GM12878 (cell line): ENCODE measurements around the gene APLP2. TPM values are rescaled to one million over a fixed set of nuclear protein-coding genes. Genes with fewer than 3 reads are reported as not detected.

Experiments used
- ATAC-seq: fragments of 200-7000 bp; cut with Tn5 transposase; 3 replicates; pipeline ENCODE4 v1.9.1; 2020; ENCODE audit warnings: mild to moderate bottlenecking, moderate library complexity
- BruUV-seq: library from RNA; stranded (reverse); fragments of 400-500 nt; replicated peaks from 2 replicates; lab custom pipeline; 2021; lab: Mats Ljungman, UMichigan
- CTCF ChIA-PET: fragments of 300-600 bp; sonication (Branson Sonifier 250); formaldehyde crosslinking; extraction: SDS; loops from one replicate; lab custom pipeline; 2021; ENCODE audit warnings: inconsistent platforms; lab: Yijun Ruan, JAX
- POLR2A ChIA-PET: fragments of 350-600 bp; formaldehyde crosslinking; extraction: SDS; loops from one replicate; lab custom pipeline; 2021; ENCODE audit warnings: inconsistent platforms; lab: Charles Lee
- RAD21 ChIA-PET: fragments of 300-600 bp; sonication (Branson Sonifier 250); formaldehyde crosslinking; loops from one replicate; lab custom pipeline; 2023; ENCODE audit warnings: antibody characterized with exemption; ENCODE audit not compliant: unreplicated experiment; lab: Charles Lee
- SMC1A ChIA-PET: fragments of 300-600 bp; sonication (Branson Sonifier 250); formaldehyde crosslinking; loops from one replicate; lab custom pipeline; 2023; ENCODE audit not compliant: unreplicated experiment, uncharacterized antibody; lab: Charles Lee
- DNase-seq: peaks from one replicate; pipeline ENCODE4 v3.0.0-alpha.2; 2011; ENCODE audit warnings: low read depth, low spot score
- FAIRE-seq: peaks from 3 replicates; lab custom pipeline; 2011; peaks lifted over from hg19 to GRCh38; lab: Jason Lieb, UNC
- H2AFZ ChIP-seq: 2 replicates; pipeline ENCODE4 v1.6.0; 2011; ENCODE audit warnings: low read depth, low read length, control low read depth; ENCODE audit not compliant: control insufficient read depth
- H3K27ac ChIP-seq: 2 replicates; pipeline ENCODE4 v1.5.1; 2011; ENCODE audit warnings: control low read depth; ENCODE audit not compliant: control insufficient read depth, insufficient read depth
- H3K27me3 ChIP-seq, 2 experiments: replicated peaks in 1 of 2; 2 replicates each; pipeline versions ENCODE4 v1.6.0 to v1.6.1; 2011; ENCODE audit warnings: low read length in 1 of 2; ENCODE audit not compliant: control insufficient read depth in 2 of 2, insufficient read depth in 2 of 2
- H3K36me3 ChIP-seq, 2 experiments: 2 replicates each; pipeline ENCODE4 v1.5.1; 2011; ENCODE audit warnings: low read length in 1 of 2; ENCODE audit not compliant: control insufficient read depth in 2 of 2, insufficient read depth in 2 of 2
- H3K4me1 ChIP-seq: 2 replicates; pipeline ENCODE4 v1.6.1; 2011; ENCODE audit warnings: mild to moderate bottlenecking, low read length, moderate library complexity, mixed read lengths; ENCODE audit not compliant: control insufficient read depth, insufficient read depth
- H3K4me2 ChIP-seq: 2 replicates; pipeline ENCODE4 v1.6.0; 2011; ENCODE audit warnings: control low read depth; ENCODE audit not compliant: control insufficient read depth, insufficient read depth
- H3K4me3 ChIP-seq: fragments of 200-600 bp; sonication (generic); 2 replicates; pipeline ENCODE4 v1.5.1; 2016
- H3K79me2 ChIP-seq: 2 replicates; pipeline ENCODE4 v1.6.0; 2011; ENCODE audit warnings: low read length; ENCODE audit not compliant: control insufficient read depth, insufficient read depth
- H3K9ac ChIP-seq: 2 replicates; pipeline ENCODE4 v1.8.0; 2011; ENCODE audit warnings: low read length, control low read depth, mixed read lengths; ENCODE audit not compliant: control insufficient read depth, insufficient read depth
- H3K9me3 ChIP-seq: replicated peaks from 3 replicates; pipeline ENCODE4 v1.5.1; 2011; ENCODE audit warnings: mild to moderate bottlenecking, low read length; ENCODE audit not compliant: control insufficient read depth, insufficient read depth
- H4K20me1 ChIP-seq: 2 replicates; pipeline ENCODE4 v1.6.0; 2011; ENCODE audit not compliant: control insufficient read depth, insufficient read depth
- CEBPB ChIP-seq, 2 experiments: fragments of 150-350 bp in 1 of 2; IDR thresholded peaks; 2 replicates each; pipeline ENCODE4 v1.6.1; 2012 to 2014; ENCODE audit warnings: low read depth in 2 of 2, low read length in 2 of 2, borderline replicate concordance in 1 of 2, inconsistent platforms in 1 of 2
- CHD4 ChIP-seq: fragments of 200-600 bp; sonication (generic); IDR thresholded peaks from 2 replicates; pipeline ENCODE4 v1.6.1; 2016; ENCODE audit warnings: mild to moderate bottlenecking
- CREM ChIP-seq: IDR thresholded peaks from 2 replicates; pipeline ENCODE4 v1.6.1; 2014; ENCODE audit warnings: antibody characterized with exemption, low read depth
- DPF2 ChIP-seq: fragments of 450-650 bp; IDR thresholded peaks from 2 replicates; pipeline ENCODE4 v1.6.1; 2017; ENCODE audit warnings: mild to moderate bottlenecking
- FOS ChIP-seq: IDR thresholded peaks from 3 replicates; pipeline ENCODE4 v1.6.1; 2011; ENCODE audit warnings: borderline replicate concordance; ENCODE audit not compliant: insufficient read length; ENCODE audit errors: extremely low read depth
- HDGF ChIP-seq: fragments of 450-650 bp; IDR thresholded peaks from 2 replicates; pipeline ENCODE4 v1.6.1; 2016; ENCODE audit warnings: antibody characterized with exemption
- KAT2A ChIP-seq: conservative IDR thresholded peaks from 2 replicates; pipeline ENCODE4 v1.6.1; 2011; ENCODE audit warnings: low read depth, low read length; ENCODE audit not compliant: control insufficient read depth
- NFYB ChIP-seq: IDR thresholded peaks from 2 replicates; pipeline ENCODE4 v1.6.1; 2011; ENCODE audit warnings: low read depth, mild to moderate bottlenecking, low read length, improper control_type of control experiment, moderate library complexity; ENCODE audit not compliant: insufficient read depth
- PAX8 ChIP-seq: fragments of 450-650 bp; IDR thresholded peaks from 2 replicates; pipeline ENCODE4 v1.6.1; 2017; ENCODE audit warnings: mild to moderate bottlenecking, moderate library complexity
- RCOR1 ChIP-seq: conservative IDR thresholded peaks from 2 replicates; pipeline ENCODE4 v1.6.1; 2012; ENCODE audit warnings: low read depth, low read length, improper control_type of control experiment
- RUNX3 ChIP-seq: IDR thresholded peaks from 2 replicates; pipeline ENCODE4 v1.6.1; 2012; ENCODE audit warnings: low read length, inconsistent platforms
- SIN3A ChIP-seq: IDR thresholded peaks from 2 replicates; pipeline ENCODE4 v1.6.1; 2012; ENCODE audit warnings: low read depth, low read length, improper control_type of control experiment
- SREBF1 ChIP-seq: IDR thresholded peaks from 2 replicates; pipeline ENCODE4 v1.6.1; 2012; ENCODE audit warnings: mild to moderate bottlenecking, low read length
- WGBS: methylation state at CpG from one replicate; pipeline ENCODE4 v1.1.6; 2016; ENCODE audit warnings: low lambda C conversion rate; ENCODE audit not compliant: insufficient replicate concordance, insufficient coverage; ENCODE audit errors: missing lambda C conversion rate; 5-methylcytosine and 5-hydroxymethylcytosine counted together
- in situ Hi-C: fragments of 300-500 bp; cut with MboI; formaldehyde crosslinking; loops from 9 replicates; pipeline ENCODE4 v1.14.3; 2018; ENCODE audit warnings: mixed read lengths
- intact Hi-C: fragments of 100-400 bp; cut with micrococcal nuclease; formaldehyde crosslinking; loops from one replicate; pipeline ENCODE4 v1.14.2; 2022; ENCODE audit not compliant: unreplicated experiment
- polyA plus RNA-seq, 11 experiments: library from polyadenylated mRNA; depleted of rRNA in 4 of 11; unstranded in 6 of 11; stranded (reverse) in 5 of 11; fragments of >200 nt; fragmentation: Nextera tagmentation in 4 of 11; fragmentation: Illumina TruSeq in 1 of 11; extraction: Ambion mirVana in 4 of 11; extraction: Trizol in 1 of 11; gene quantifications; 1 replicate in 1 of 11; 2 replicates in 10 of 11; pipeline versions ENCODE4 v1.2.1 to v1.2.3, GENCODE V29; 2011 to 2016; ENCODE audit warnings: inconsistent platforms in 2 of 11, missing spikeins in 2 of 11, low read depth in 1 of 11
- total RNA-seq, 4 experiments: library from RNA; depleted of rRNA in 3 of 4; stranded (reverse); fragments of >200 nt in 3 of 4; fragmentation: Illumina TruSeq in 1 of 4; extraction: Trizol in 1 of 4; gene quantifications; 2 replicates each; pipeline versions ENCODE4 v1.2.1 to v1.2.3, GENCODE V29; 2013 to 2021
- TF ChIP-seq, protein P1 (sequence below): fragments of 450-650 bp; IDR thresholded peaks from 2 replicates; pipeline ENCODE4 v1.6.1; 2017; ENCODE audit warnings: mild to moderate bottlenecking
- TF ChIP-seq, protein P2 (sequence below): IDR thresholded peaks from 2 replicates; pipeline ENCODE4 v1.6.1; 2011; ENCODE audit warnings: low read depth, low read length, improper control_type of control experiment, borderline replicate concordance

APLP2 gene
- total and polyA plus RNA-seq, 10 of the 15 experiments (the other 5 are each of a cell fraction or from before 2014, with no cell fraction given), result 2.3 to 38.8 (median 21.3) TPM

DNA sequence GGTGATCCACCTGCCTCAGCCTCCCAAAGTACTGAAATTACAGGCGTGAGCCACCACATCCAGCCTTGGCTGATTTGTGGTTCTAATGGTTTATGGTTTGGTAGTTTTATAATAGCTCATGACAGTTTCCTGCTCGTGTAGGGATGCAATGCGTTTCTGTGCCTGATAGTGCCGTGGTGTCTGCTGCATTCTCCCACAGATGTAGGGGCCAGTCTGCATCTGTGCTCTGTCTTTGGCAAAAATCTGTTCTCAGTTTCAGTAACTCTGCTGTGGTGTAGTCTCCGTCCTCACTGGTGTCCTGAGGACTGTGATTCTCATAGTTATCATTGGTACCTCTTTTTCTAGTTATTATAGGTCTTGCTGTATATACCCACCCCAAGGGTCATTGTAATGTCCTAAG lies 106.2 kb downstream of the APLP2 start:
- TF ChIP-seq CREM (no peak), SREBF1 (no peak), RUNX3 (peak; percentile 25; the same call in 1 of the 2 replicates)
- H2AFZ ChIP-seq, result no peak overlapping the region
- in situ Hi-C loops, result no loop called here
- ATAC-seq (peak; percentile 55), FAIRE-seq (no peak), DNase-seq (no peak)
- RAD21 ChIA-PET, result no interaction called here
- POLR2A ChIA-PET, result interaction anchor here (0.6 kb wide), 1 partner anchor 1647 kb away, joined by 5 read pairs; no protein-coding TSS in a partner anchor
- no peaks in the 10 kb centered on the region for H3K36me3 ChIP-seq
- intact Hi-C loops, result no loop called here
- H3K4me3 ChIP-seq, result no peak overlapping the region
- no peak overlapping the region for H3K9ac ChIP-seq
- H3K27me3 ChIP-seq, result no peaks in the 10 kb centered on the region
- H4K20me1 ChIP-seq, result no peaks in the 10 kb centered on the region
- no peak overlapping the region for H3K27ac ChIP-seq
- no peaks in the 10 kb centered on the region; the same call in 2 of the 3 replicates for H3K9me3 ChIP-seq
- SMC1A ChIA-PET, result interaction anchor here (0.8 to 1.5 kb wide), 2 partner anchors 10 to 26 kb away, joined by 3 read pairs; no protein-coding TSS in a partner anchor
- no peaks in the 10 kb centered on the region for H3K79me2 ChIP-seq
- no TSS peak for BruUV-seq
- 18% methylated on average over 5 of the region's 5 CpGs for WGBS
- CTCF ChIA-PET, result interaction anchor here (0.7 kb wide), 1 partner anchor 10 kb away, joined by 3 read pairs; no protein-coding TSS in a partner anchor
- no peak overlapping the region for H3K4me2 ChIP-seq
- peaks cover 25% of the 10 kb centered on the region for H3K4me1 ChIP-seq

DNA sequence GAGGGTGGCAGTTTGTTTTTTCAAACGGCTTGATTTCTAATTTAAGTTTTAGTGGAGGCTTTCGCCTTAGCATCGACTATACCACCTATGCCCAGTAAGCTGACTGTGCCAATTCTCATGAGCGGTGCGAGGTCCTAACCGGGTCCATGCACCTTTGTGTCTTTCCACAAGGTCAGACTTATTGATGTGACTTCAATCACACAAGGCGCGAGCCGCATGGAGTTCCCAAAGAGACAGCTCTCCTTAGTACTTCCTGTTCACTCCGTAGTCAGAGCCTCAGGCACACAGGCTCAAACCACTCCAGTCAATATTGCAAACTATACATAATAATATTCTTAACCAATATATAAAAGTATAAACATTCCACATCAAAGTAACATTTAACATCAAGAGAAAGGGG lies 108.1 kb downstream of the APLP2 start:
- 84% methylated on average over 10 of the region's 10 CpGs for WGBS
- H3K9me3 ChIP-seq, result no peaks in the 10 kb centered on the region; the same call in 2 of the 3 replicates
- H3K79me2 ChIP-seq, result no peaks in the 10 kb centered on the region
- no peak overlapping the region for H3K4me2 ChIP-seq
- no peak for FAIRE-seq
- BruUV-seq, result no TSS peak
- no peak overlapping the region for H2AFZ ChIP-seq
- ChIA-PET RAD21 (interaction anchor here (1.0 to 1.1 kb wide), 2 partner anchors 12 to 31 kb away, joined by 3 to 4 read pairs; no protein-coding TSS in a partner anchor), CTCF (interaction anchor here (1.7 to 2.0 kb wide), 2 partner anchors 10 to 26 kb away, joined by 4 to 6 read pairs; no protein-coding TSS in a partner anchor), POLR2A (interaction anchor here (1.0 to 1.5 kb wide), 4 partner anchors 12 to 27 kb away, joined by 3 to 7 read pairs (median 4); partner anchors contain the start of gene ST14), SMC1A (interaction anchor here (0.7 to 5.2 kb wide), 4 partner anchors 10 to 48 kb away, joined by 3 to 37 read pairs (median 13); no protein-coding TSS in a partner anchor)
- no peak overlapping the region for H3K4me3 ChIP-seq
- intact Hi-C loops, result no loop called here
- in situ Hi-C loops, result no loop called here
- no peaks in the 10 kb centered on the region for H3K27me3 ChIP-seq
- H3K27ac ChIP-seq, result no peak overlapping the region
- ATAC-seq, result no peak
- no peak for DNase-seq
- no peaks in the 10 kb centered on the region for H4K20me1 ChIP-seq
- H3K4me1 ChIP-seq, result peaks cover 35% of the 10 kb centered on the region
- H3K9ac ChIP-seq, result no peak overlapping the region
- H3K36me3 ChIP-seq, result no peaks in the 10 kb centered on the region
- TF ChIP-seq CHD4 (no peak), HDGF (no peak), NFYB (no peak), RCOR1 (no peak), SIN3A (no peak), KAT2A (no peak), FOS (no peak), PAX8 (no peak), CEBPB (IDR thresholded peaks at IDR 0.05; ENCODE audit: borderline replicate concordance in 1 of 2, low read depth in 2 of 2, low read length in 2 of 2) (no peak), DPF2 (no peak)
- TF ChIP-seq, protein P1, sequence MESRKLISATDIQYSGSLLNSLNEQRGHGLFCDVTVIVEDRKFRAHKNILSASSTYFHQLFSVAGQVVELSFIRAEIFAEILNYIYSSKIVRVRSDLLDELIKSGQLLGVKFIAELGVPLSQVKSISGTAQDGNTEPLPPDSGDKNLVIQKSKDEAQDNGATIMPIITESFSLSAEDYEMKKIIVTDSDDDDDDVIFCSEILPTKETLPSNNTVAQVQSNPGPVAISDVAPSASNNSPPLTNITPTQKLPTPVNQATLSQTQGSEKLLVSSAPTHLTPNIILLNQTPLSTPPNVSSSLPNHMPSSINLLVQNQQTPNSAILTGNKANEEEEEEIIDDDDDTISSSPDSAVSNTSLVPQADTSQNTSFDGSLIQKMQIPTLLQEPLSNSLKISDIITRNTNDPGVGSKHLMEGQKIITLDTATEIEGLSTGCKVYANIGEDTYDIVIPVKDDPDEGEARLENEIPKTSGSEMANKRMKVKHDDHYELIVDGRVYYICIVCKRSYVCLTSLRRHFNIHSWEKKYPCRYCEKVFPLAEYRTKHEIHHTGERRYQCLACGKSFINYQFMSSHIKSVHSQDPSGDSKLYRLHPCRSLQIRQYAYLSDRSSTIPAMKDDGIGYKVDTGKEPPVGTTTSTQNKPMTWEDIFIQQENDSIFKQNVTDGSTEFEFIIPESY, result no peak
- TF ChIP-seq, protein P2, sequence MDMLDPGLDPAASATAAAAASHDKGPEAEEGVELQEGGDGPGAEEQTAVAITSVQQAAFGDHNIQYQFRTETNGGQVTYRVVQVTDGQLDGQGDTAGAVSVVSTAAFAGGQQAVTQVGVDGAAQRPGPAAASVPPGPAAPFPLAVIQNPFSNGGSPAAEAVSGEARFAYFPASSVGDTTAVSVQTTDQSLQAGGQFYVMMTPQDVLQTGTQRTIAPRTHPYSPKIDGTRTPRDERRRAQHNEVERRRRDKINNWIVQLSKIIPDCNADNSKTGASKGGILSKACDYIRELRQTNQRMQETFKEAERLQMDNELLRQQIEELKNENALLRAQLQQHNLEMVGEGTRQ, result no peak
